ENCODE measurements around the gene ACOXL.

The ACOXL gene

GRCh38 chr2:110927526-110927925, 195.2 kb downstream of the ACOXL start:
- H3K4me3 ChIP-seq (ENCODE audit: low read depth, low read length), result no peak overlapping the region
- no peak for DNase-seq (ENCODE audit: low read depth)
- no peak for TF ChIP-seq CTCF (IDR thresholded peaks at IDR 0.05; ENCODE audit: low read depth, low read length, missing control alignments)

- no peak for DNase-seq (ENCODE audit: low read depth)
- no peak for TF ChIP-seq CTCF (IDR thresholded peaks at IDR 0.05; ENCODE audit: low read depth, low read length, missing control alignments)
- H3K4me3 ChIP-seq (ENCODE audit: low read depth, low read length), result no peak overlapping the region
Observed at GRCh38 chr2:110929528-110929927, 197.2 kb downstream of the ACOXL start.

GRCh38 chr2:110931648-110932047, 199.3 kb downstream of the ACOXL start:
- no peak for TF ChIP-seq CTCF (IDR thresholded peaks at IDR 0.05; ENCODE audit: low read depth, low read length, missing control alignments)
- H3K4me3 ChIP-seq (ENCODE audit: low read depth, low read length), result no peak overlapping the region
- no peak for DNase-seq (ENCODE audit: low read depth)

- no peak for DNase-seq (ENCODE audit: low read depth)
- no peak for TF ChIP-seq CTCF (IDR thresholded peaks at IDR 0.05; ENCODE audit: low read depth, low read length, missing control alignments)
- no peak overlapping the region for H3K4me3 ChIP-seq (ENCODE audit: low read depth, low read length)
Observed at GRCh38 chr2:110933420-110933819, 201.0 kb downstream of the ACOXL start.

GRCh38 chr2:110934948-110935347, 202.6 kb downstream of the ACOXL start:
- no peak overlapping the region for H3K4me3 ChIP-seq (ENCODE audit: low read depth, low read length)

GRCh38 chr2:110940376-110940910, 208.1 kb downstream of the ACOXL start:
- TF ChIP-seq CTCF (IDR thresholded peaks at IDR 0.05; ENCODE audit: low read depth, low read length, missing control alignments), result no peak
- no peak for DNase-seq (ENCODE audit: low read depth)
- no peak overlapping the region for H3K4me3 ChIP-seq (ENCODE audit: low read depth, low read length)

More at GRCh38 chr2:110934948-110935347, 202.6 kb downstream of the ACOXL start:
- DNase-seq (ENCODE audit: low read depth), result no peak
- no peak for TF ChIP-seq CTCF (IDR thresholded peaks at IDR 0.05; ENCODE audit: low read depth, low read length, missing control alignments)

GRCh38 chr2:110941226-110941625, 208.9 kb downstream of the ACOXL start:
- DNase-seq (ENCODE audit: low read depth), result no peak
- no peak for TF ChIP-seq CTCF (IDR thresholded peaks at IDR 0.05; ENCODE audit: low read depth, low read length, missing control alignments)
- H3K4me3 ChIP-seq (ENCODE audit: low read depth, low read length), result no peak overlapping the region
